Dedifferentiated amniotic fluid mesenchymal stem cell (primary cell): ENCODE measurements around the gene TRIM45.
"Not testable (repeated sequence)": the region's sequence is repeated elsewhere in the genome, so short reads cannot be mapped to it uniquely, and the experiment has no call there.

ENCODE experiments used
- DNase-seq: peaks from one replicate; pipeline ENCODE4 v3.0.0-alpha.2; 2016; ENCODE audit errors: extremely low spot score

The TRIM45 gene

GRCh38 chr1:117101858-117102257, 19.7 kb downstream of the TRIM45 start:
- DNase-seq, result not testable (repeated sequence)

GRCh38 chr1:117101334-117101733, 20.2 kb downstream of the TRIM45 start:
- DNase-seq, result no peak

DNA sequence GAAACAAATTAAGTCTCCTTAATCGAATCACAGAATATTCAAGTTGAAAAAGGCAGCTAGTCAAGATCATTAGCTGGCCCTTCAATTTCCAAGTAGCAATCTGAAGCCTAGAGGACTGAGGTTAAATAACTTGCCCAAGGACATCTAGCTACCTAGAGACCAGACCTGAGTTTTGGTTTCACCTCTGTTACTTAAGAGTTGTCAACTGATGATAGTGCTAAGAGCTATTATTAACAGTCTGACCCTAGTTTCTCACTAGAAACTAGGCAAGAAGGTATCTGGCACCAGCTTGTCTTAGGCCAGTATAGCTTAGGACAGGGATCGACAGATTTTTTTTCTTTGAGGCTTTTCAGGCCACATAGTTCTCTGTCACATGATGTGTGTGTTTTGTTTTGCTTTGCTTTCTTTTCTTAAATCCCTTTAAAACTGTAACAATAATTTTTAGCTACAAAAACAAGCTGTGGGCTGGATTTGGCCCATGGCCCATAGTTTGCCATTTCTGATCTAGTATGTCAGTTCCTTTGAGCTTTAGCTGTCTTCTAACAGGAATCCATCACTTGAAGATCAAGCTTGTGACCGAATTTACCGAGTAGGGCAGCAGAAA, 23.2 kb downstream of the TRIM45 start:
- DNase-seq, result peak; percentile 49

DNA sequence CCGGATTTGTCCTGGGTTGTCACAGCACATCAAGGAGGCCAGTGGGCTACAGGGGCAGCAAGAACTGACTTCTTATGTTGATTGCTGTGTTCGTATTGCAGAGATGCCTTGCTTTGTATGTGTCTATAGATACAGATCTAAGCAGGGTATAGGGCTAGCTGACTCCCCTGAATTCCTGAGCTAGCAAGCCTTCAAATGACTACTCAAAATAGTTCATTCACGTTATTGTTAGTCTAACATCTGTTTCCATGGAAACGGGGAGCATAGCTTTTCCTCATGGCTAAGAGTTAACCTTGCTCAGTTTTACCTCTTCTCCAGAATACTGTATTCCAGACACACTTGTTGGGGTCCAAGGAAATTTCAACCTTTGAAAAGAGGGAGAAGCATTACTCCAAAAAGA, 24.1 kb downstream of the TRIM45 start:
- peak; percentile 38 for DNase-seq

DNA sequence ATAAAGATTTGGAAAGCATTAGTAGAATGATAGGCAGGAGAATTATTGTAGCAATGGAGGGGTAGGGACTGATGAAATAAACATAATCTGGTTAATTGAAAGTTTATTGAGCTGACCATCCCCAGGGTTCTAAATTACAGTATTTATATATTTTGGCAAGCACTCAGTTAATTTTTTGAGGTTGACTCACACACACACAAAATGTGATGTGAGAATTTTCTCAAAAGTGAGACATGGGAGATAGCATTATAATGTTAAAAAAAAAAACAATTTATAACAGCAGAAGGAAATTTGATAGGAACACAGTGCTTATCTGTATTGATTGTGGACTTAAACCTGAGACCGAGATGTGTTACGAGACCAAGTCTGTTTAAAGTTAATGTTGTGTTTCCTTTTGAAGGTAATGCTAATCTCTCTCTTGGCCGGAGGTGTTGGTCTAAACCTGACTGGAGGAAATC, 24.6 kb downstream of the TRIM45 start:
- peak; percentile 32 for DNase-seq

DNA sequence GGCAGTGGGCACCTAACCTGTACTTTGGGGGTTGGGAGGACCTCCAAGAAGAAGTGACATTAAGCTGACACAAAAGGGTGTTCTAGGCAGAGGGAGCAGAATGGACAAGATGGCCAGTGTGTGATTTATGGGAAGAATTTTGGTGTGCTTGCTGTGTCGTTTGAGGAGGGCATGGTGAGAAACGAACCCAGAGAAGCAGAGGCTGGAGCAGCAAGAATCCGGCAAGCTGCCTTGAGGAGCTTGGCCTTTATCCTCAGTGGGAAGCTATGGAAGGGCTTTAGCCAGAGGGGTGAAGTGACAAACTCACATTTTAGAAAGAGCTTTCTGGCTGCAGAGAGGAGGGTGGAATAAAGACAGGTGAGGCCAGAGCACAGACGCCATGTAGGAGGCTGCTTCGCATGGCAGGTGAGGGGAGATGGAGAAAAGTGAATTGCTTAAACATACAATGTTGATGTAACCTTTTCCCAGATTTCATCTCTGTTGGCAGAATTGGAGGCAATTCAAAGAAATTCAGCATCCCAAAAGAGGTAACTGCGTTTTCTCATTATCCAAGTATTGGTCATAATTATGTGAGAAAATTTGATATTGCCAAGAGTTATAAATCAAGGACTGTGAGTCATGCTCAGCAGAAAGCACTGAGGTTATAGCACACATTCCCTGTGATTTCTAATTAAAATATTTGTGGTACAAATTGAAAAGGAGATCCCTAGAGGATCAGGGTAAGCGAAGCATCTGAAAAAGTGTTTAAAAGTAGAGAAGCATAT, 26.5 kb downstream of the TRIM45 start:
- DNase-seq, result no peak

- peak; percentile 54 for DNase-seq
These were observed 27.5 kb downstream of the TRIM45 start for GRCh38 chr1:117093870-117094621.

DNA sequence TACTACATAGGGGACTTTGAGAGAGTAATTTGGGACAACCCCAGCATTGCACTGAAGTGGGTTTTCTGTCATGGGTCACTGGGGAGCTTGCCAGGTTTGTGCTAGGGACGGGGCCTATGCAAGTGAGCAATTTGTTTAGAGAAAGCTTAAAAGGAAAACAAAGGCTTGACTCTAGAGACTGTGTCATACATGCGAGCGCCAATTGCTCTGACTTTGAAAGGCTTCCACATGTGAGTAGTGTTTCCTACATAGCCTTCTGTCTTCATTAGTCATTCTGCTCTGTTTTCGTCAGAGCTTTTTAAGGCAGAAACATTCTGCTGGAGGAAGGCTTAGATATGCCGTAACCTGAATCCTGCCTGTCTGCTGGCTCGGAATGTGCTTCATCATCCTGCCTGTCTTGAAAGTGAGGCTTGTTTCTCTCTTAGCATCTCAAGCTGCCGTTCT, 28.4 kb downstream of the TRIM45 start:
- peak; percentile 98 for DNase-seq

GRCh38 chr1:117092594-117092993, 29.0 kb downstream of the TRIM45 start:
- no peak for DNase-seq

DNA sequence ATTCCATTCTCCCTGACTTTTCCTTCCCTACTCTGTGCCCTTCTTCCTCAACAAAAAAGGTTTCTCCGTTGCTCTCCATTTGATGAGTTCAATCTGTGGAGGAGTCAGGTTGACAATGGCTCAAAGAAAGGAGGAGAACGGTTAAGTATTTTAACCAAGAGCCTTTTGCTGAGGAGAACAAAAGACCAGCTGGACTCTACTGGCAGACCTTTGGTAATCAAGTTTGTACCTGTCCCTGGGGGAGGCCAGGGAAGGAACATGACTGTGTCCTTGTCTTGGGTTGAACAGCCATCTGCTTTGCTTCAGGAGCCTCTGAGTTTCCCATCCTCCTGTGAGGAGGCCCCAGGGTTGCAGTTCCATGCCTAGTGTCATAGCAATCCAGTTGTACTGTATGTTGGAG, 31.6 kb downstream of the TRIM45 start:
- no peak for DNase-seq

DNA sequence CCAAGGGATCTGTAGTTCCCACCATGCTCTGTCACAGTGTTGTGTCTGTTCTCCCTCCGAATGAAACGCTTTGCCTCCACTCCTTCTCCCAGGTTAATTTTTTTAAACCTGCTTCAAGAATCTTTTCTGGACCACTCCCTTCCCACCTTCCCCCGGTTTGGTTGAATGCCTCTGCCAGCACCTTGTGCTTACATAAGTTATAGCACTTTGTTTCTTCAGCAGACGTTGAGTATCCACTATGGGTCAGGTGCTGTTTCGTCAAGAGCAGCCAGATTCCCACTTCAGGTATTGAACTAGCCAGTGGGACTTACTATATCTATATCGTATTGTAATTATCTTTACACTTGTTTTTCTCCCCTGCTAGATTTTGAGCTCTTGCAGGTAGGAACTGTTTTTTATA, 33.9 kb downstream of the TRIM45 start:
- DNase-seq, result no peak

GRCh38 chr1:117084231-117084630, 37.3 kb downstream of the TRIM45 start:
- no peak for DNase-seq

GRCh38 chr1:117079737-117080136, 41.8 kb downstream of the TRIM45 start:
- no peak for DNase-seq

GRCh38 chr1:117077267-117077666, 44.3 kb downstream of the TRIM45 start:
- DNase-seq, result peak; percentile 51

DNA sequence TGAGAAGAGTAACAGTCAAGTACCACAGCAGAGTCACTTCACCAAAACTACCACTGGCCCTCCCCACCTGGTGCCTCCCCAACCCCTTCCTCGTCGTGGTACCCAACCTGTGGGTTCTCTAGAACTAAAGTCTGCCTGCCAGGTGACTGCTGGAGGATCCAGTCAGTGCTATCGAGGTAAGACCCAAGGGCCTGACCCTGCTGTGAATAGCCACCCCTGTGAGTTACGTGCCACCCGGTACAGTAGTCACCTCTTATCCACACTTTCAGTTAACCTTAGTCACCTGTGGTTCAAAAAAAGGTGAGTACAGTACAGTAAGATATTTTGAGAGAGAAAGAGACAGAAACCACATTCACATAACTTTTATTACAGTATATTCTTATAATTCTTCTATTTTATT, 44.9 kb downstream of the TRIM45 start:
- no peak for DNase-seq

- no peak for DNase-seq
These were observed 51.4 kb downstream of the TRIM45 start for GRCh38 chr1:117070124-117070523.

GRCh38 chr1:117069220-117069844, 52.2 kb downstream of the TRIM45 start:
- no peak for DNase-seq

DNA sequence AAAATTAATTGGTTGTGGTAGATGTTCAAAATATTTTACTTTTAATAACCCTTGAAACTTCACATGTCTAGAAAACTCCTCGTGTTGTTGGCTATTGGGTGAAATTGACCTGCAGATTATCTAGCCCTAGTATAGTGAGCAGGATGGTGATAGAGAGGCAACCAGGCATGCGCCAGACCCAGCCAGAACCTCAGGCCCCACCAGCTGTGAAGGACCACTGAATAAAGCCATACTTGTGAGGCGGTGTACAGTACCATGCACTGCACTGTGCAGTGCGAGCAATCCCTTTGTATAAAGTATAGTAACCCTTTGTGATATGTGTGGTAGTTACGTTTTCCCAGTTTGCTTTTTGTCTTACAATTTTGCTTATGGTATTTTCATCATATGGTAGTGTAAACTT, 53.0 kb downstream of the TRIM45 start:
- no peak for DNase-seq

DNA sequence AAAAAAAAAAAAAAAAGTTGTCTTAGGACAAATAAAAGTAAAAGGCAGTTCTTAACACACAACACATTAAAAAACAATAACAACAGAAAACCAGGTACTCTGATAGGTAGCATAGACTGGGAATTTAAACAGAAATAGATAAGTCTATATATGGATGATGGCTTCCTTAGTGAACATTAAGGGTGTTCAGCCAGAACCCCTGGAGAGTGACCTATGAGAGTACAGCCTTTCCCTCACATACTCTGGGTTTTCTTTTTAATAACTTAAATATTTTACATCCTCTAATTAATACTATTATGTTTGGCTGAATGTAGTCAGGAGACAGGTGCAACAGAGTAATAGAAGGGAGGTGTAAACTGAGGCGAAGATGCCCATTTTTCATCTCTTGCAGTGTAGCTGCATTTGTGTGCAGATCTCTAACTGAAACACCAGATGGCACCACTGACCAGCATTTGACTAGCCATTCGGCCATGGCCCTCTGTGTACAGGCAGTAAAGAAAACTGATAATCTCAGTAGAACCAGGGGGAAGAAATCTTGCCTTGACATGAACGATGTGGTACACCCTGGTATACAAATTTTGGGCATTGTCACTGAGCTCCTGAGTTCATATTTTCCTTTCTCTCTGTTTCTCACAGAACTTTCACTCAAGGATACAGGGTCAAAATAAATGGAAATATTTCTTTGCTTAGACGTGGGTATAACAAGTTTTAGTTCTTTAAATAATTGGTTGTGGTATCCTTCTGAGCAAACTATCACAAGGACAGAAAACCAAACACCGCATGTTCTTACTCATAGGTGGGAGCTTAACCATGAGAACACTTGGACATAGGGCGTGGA, 53.8 kb downstream of the TRIM45 start:
- peak; percentile 61 for DNase-seq

GRCh38 chr1:117066367-117066766, 55.2 kb downstream of the TRIM45 start:
- no peak for DNase-seq

DNA sequence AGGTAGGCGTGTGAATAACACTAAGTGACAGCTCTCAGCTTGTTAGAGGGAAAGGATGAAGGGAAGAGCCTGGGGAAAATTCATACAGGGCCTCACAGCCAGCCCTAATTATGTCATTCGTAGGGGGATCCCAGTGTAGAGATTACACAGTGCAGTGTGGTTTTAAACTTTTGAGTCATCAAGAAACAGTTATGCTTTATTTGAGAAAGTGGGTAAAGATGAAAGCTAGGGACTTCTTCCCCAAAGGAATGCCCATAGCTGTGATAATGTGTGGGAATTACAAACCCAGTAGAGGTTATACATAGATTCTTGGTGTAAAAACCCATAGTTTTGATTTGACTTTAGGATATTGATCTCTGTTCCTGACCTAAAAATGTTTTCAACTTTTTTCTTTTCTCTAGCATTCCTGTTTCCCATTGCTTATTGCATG, 59.5 kb downstream of the TRIM45 start:
- DNase-seq, result peak; percentile 24
